Retinal pigment epithelial cell (primary cell): Measurements from ENCODE around the gene KNL1.

Experiments used
- DNase-seq: peaks from one replicate; pipeline ENCODE4 v3.0.0-alpha.2; 2010; ENCODE audit warnings: low read depth
- H3K4me3 ChIP-seq: 2 replicates; pipeline ENCODE4 v1.5.1; 2011; ENCODE audit warnings: mild to moderate bottlenecking, low read length, control low read depth, moderate library complexity
- CTCF ChIP-seq: conservative IDR thresholded peaks from 2 replicates; pipeline ENCODE4 v1.5.1; 2011; ENCODE audit warnings: low read depth, low read length, control low read depth, inconsistent platforms

The KNL1 gene

GRCh38 chr15:40706121-40706520, 112.1 kb downstream of the KNL1 start:
- no peak for DNase-seq
- TF ChIP-seq CTCF, result no peak
- H3K4me3 ChIP-seq, result no peak overlapping the region
